Left renal pelvis (tissue), 4 donors: ENCODE measurements around the gene MAP4K3. TPM values are rescaled to one million over a fixed set of nuclear protein-coding genes. Genes with fewer than 3 reads are reported as not detected.

Source experiments
- DNase-seq, 4 donors: peaks; one replicate each; pipeline ENCODE4 v3.0.0-alpha.2; 2013; ENCODE audit warnings: low read depth in 4 of 4, low spot score in 3 of 4
- polyA plus RNA-seq, 4 donors: library from polyadenylated mRNA; unstranded; fragments of 120-200 nt; gene quantifications; one replicate each; pipeline ENCODE4 v1.2.1, GENCODE V29; 2013; ENCODE audit not compliant: insufficient read length in 4 of 4

Gene MAP4K3
- polyA plus RNA-seq, 4 donors = 48.1 to 90.7 (median 76.1) TPM

- DNase-seq = no peak
Observed at GRCh38 chr2:39216346-39217191, 220.5 kb downstream of the MAP4K3 start.

- DNase-seq = no peak
Observed at GRCh38 chr2:39215545-39215944, 221.5 kb downstream of the MAP4K3 start.

GRCh38 chr2:39213015-39213414, 224.1 kb downstream of the MAP4K3 start:
- DNase-seq = no peak

- DNase-seq = no peak
Observed at GRCh38 chr2:39210846-39211245, 226.2 kb downstream of the MAP4K3 start.

- no peak for DNase-seq
Observed at GRCh38 chr2:39203382-39203781, 233.7 kb downstream of the MAP4K3 start.

- DNase-seq = no peak
Observed at GRCh38 chr2:39202639-39203369, 234.3 kb downstream of the MAP4K3 start.

Other genes with a start within 250 kb of the MAP4K3 start
- 1 to 10 TPM in 1 of 4 donors, under 1 TPM in 3; 0.19 to 1.2 (median 0.61) TPM for gene CDKL4, start 193.3 kb downstream of the MAP4K3 start, polyA plus RNA-seq
- gene TMEM178A, start 228.6 kb upstream of the MAP4K3 start, polyA plus RNA-seq = 100 to 1,000 TPM in 1 of 4 donors, 10 to 100 TPM in 3; 21.0 to 106 (median 90.1) TPM